HG03103 (cell line): ENCODE results near the gene TMEM132E.

Source experiments
- ATAC-seq: cut with Tn5 transposase; IDR thresholded peaks from one replicate; pipeline ENCODE4 v1.9.1; 2021; ENCODE audit warnings: low read depth; ENCODE audit not compliant: unreplicated experiment

The TMEM132E gene

DNA sequence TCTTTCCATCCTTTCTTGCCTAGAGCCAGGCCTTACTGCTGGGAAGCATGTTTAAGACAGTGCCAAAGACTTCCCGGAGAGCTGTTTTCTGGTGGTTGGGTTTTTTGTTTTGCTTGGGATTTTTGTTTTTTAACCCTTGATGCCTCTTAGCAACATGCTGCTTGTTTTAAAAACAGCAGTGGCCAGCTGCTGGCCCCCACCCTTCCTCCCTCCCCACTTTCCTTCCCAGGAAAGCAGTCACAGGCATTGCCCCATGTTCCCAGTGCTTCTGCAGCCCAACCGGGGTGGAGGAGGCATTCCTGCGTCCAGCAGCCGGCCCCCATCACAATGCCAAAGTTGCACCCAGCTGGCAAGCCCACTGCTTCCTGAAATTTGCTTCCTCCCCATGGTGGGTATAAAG is 12.6 kb downstream of the TMEM132E start:
- ATAC-seq = no peak

DNA sequence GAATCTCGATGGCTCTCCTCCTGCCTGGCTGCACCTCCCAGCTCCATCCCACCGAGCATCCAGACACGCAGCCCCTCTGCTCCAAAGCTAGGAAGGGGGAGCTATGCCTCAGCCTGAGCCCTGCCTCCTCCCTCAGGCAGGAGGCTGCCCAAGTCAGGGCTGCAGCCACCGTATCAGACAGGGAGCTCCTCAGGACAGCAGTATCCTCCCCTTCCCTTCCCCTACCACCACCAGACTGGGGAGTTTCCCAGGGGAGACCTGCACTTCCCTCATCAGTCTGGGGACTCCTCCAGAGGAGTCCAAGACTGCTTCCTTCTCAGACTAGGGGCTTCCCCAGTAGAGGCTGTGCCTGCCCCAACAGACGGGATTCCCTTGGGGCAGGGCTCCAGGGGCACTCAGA is 17.5 kb downstream of the TMEM132E start:
- no peak for ATAC-seq

DNA sequence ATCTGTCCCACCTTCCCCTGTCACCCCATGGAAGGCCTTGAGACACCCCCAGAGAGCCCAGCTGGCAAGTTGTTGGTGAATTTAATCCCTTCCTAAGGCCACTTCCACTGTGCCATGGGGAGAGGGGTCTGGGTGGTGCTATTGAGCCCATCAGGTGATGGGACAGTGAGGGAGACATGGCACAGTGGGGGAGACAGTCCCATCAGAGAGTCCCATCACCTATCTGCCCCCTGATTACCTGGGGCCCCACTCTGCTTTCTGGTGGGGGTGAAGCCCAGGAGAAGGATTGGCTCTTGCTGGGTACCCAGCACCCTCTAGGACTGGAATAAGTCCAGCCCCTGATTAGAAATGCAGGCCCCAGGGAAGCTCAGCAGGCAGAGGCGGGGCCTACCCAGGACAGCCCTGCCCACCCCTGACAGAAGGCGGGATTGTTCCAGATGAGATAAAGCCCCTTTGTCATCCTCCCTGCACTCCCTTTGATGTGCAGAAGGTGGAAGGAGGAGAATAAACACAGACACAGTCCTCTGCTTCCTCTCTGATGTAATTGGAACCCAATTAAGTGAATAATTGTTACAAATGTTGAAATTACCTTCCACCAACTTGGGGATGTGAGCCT is 18.9 kb downstream of the TMEM132E start:
- no peak for ATAC-seq

DNA sequence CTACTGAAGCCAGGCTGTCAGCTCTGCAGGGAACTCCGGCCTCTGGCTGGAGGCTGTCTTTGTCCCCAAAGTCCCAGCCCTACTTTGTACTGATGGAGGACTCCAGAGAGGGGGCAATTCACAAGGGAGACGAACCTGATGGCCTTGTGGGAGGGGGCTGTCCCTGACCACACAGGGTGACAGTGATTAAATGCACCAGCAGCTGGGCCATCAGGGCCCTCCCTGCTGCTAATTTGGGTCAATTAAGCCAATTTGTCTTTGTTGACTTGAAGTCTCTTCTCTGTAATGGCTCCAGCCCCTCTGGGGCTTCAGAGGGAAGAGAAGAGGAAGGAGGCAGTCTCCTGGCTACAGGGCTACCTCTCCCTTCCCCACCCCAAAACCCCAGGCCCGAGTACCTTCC is 22.0 kb downstream of the TMEM132E start:
- no peak for ATAC-seq

DNA sequence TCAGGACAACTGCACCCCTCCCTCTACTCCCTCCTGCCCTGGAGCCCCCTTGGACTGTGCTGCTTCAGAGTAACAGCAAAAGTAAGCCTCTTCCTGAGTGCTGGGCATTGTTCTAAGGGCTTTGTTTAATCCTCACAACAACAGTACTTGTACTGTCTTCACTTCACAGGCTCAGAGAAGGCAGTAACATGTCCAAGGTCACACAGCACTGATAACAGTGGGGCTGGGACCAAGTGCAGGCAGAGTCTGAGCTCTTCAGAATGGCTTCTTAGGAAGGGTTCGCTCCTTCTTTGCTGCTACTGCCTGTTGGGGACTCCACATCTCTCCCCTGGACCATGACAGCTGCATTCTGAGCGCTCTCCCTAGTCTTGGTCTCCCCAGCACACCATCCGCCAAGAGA is 24.6 kb downstream of the TMEM132E start:
- no peak for ATAC-seq

DNA sequence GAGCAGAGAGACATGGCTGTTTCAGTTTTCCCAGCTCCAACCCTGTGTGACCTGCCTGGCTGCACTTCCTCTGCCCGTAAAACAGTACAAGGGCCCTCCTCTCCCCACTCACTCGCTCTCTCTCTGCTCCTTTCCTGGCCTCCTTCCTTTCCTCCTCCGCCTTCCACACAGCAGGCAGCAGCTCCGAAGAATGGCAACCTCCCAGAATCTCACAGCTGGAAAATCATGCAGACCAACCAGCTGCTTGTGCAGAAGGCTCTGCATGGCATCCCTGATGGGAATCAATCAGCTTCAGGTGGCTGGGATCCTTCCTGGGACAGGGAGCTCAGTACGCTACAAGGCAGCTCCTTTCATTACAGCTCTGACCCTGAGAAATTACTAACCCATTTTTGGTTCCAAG is 27.4 kb downstream of the TMEM132E start:
- no peak for ATAC-seq

DNA sequence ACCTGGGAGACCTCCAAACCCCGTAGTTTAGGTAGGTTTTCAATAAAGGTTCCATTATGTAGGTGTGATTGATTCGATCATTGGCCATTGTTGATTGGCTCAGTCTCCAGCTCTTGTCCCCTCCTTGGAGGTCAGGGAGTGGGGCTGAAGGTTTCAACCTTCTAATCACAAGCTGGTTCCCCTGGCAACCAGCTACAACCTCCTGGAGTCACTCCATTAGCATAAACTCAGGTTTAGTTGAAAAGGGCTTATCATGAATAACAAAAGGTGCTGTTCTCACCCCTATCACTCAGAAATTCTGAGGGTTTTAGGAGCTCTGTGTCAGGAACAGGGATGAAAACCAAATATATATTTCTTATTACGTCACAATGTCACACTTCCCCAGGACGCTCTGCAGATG is 28.5 kb downstream of the TMEM132E start:
- no peak for ATAC-seq

DNA sequence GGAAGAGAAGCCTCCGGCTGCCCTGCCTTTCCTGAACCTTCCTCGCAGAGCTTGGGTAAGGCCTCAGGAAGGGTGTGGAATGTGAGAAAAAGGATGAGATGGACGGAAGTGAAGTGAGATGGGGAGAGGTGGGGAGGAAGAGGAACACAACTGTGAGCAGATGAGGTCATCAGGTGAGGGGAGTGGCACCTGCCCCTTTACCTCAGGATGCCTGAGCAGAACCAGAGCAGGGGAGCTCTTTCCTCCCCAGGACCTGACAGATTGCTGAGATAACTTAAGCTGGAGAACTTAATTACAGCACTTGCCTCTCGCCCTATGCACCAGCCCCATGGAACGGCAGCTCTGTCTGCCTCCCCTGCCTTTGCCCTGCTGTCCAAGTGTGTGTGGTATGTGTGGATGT is 29.8 kb downstream of the TMEM132E start:
- no peak for ATAC-seq

DNA sequence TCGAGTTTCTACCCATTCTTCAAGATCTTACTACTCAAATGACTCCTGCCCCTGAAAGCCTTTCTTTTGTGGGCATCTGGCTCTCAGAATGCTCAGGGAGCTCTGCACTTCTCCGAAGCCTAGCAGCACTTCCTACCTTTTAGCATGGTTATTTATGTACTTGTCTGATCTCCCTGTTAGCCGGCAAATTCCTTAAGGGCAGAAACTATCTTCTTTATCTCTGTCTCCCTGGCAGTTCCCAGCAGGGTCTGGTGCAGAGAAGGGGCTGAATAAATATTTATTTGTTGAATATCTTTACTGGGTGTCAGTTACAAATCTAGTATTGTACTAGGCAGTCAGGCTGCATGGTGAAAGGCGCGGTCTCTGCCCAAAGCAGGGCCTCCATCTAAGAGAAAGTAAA is 30.7 kb downstream of the TMEM132E start:
- no peak for ATAC-seq

DNA sequence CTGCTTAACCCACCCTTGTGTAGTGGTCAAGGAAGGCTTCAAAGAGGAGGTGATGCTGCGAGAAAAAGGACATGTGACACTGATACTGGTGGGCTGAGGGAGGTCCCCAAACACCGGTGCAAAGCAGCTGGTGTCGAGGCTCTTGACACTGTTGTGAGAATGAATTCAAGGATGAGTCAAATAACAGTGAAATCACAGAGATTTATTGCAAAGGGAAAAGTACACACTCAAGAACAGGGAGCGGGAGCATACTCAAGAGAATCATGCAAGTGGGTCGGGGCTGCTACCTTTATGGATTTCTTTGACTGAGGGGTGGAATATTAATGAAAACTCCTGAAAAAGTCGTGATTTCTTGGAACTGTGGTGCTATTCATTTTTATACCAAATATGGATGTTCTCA is 31.1 kb downstream of the TMEM132E start:
- ATAC-seq = no peak

DNA sequence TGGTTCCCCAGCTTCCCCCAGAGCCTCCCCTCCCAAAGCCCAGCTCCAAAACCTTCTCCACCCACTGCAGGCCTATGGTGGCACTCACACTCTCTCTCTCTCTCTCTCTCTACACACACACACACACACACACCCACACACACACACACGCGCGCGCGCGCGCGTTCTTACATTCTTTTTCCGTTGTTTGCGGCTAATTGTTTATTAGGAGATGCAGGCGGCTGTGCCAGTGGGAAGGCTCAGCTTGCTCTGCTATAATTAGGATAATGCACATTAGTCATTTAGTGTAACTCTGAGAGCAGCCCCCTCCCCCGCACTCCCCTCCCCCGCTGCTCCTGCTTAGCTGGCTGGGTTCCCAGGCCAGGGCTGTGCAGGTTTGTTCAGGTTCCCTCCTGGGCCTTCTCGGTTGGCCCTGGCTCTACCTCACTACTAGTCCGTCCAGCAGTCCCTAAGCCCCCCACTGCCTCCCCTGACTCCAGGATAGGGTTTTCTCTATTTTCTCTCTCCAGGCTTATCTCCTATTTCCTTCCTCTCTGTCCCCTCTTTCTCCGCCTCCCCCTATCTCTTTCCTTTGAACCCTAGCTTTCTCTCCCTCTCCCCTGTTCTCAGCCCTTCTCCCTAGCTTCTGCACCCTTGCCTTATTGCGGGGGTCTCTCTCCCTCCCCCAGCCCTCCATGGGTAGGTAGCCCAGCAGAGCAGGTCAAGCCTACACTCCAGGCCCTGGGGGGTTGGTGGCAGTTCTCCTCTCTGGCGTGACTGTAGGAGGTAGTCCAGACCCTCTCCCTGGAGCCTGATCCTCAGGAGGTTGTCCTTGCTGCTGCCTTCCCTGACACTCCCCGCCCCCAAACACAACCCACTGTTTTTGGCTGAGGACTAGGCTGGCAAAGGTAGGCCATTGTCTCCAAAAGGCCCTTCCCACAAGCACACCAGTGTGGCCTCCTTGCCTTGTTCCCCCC is 34.0 kb downstream of the TMEM132E start:
- ATAC-seq = no peak

DNA sequence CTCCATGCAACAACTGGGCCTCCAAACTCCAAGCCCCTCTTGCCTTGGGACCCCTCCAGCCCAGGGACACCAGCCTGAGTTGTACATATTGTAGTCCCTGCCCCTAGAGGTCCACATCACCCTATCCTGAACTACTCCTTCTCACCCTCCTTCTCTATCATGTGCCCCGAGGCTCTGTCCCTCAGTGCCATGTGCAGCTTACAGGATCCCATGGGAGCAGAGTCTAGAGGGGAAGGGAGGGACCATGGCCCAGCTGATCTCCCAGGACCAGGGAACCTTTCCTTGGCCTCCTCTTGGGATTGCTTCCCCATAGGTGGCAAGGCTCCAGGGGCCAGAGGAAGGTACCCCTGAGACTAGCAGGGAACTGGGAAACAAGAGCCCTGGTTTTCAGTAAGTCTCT is 35.3 kb downstream of the TMEM132E start:
- ATAC-seq = no peak

DNA sequence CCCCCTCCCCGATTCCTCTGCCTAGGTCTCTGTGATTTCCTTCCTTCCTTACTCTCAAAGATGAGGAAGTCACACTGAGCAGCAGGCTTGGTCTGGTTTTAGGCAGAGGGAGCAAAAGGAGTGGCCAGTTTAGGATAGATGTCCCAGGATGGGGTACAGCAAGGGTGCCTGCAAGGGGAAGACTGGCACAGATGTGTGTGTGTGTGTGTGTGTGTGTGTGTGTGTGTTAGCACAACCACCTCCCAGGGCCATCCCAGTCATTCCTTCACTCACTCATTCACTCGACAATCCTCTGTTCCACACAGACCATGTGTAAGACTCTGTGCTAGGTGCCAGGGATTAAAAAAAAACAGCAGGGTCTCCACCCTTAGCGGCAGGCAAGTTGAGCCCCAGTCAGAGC is 35.9 kb downstream of the TMEM132E start:
- ATAC-seq = no peak

DNA sequence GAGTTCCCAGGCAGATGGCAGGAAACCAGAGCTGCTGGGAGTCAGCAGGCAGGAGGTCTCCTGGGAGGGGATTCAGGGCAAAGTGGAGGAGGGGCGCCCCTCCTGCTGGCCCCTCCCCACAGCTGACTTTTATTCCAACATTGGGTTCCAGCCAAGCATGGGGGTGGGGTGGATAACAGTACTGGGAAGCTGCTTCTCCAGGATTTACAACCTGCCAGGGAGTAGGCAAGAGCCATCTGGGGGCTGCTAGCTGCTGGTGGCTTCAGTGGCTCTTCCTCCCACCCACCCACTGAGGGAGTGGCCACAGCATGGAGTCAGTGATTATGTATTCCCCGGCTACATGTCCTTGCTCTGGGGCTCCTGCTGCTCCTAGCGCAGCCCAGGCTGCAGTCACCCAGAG is 36.8 kb downstream of the TMEM132E start:
- ATAC-seq = no peak

DNA sequence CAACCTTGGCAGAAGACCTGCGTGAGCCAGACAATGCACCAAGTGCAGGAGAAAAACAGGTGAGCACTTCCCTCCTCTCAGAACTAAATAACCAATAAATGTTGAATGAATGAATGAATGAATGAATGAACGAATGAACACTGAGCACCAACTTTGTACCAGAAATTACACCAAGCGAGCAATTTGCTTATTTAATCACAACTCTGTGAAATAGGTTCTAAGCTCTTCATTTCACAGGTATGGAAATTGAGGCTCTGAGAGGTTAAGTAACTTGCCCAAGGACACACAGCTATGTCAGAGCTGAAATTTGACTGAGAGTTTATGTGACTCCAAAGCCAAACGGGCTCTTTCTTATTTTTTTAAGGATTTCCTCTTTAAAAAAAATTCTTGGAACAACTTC is 38.0 kb downstream of the TMEM132E start:
- no peak for ATAC-seq

DNA sequence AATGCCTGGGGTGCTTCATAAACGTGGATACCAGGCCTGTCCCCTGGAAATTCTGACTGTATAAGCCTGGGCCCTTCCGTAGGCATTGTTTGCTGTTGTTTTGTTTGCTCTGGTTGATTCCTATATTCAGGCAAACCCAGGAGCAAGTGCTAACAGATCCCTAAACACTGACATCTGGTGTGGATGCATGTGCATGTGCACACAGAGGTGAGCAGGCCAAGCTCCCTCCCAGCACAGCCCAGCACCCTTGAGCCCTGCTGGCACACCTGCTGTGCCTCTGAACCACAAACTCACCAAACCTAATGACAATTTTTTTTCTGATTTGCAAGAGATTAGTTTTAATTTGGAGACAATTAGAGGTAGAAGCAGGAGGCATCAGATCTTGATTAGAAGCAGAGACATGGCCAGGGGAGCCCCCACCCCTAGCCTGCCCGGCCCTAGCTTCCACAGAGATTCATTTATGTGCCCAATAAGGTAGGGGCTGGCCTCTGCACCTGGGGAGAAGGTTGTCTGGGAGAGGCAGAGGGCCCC is 40.4 kb downstream of the TMEM132E start:
- ATAC-seq = no peak

DNA sequence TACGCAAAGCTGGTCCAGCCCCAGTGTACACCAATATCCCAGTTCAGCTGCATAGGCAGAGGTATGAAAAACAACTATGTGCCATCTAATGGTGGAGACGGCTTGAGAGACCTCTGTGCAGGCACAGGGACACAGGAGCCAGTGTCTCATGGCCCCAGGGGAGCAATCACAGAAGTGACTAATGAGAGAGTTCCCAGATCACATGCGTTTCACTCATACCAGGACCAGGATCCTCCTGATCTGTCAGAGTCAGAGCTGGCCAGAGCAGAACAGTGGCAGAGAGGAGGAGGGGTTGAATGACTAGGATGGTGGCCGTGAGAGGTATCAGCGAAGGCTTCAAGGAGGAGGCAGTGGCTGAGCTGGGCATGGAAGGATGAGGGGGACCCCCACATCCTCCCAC is 41.1 kb downstream of the TMEM132E start:
- ATAC-seq = no peak

DNA sequence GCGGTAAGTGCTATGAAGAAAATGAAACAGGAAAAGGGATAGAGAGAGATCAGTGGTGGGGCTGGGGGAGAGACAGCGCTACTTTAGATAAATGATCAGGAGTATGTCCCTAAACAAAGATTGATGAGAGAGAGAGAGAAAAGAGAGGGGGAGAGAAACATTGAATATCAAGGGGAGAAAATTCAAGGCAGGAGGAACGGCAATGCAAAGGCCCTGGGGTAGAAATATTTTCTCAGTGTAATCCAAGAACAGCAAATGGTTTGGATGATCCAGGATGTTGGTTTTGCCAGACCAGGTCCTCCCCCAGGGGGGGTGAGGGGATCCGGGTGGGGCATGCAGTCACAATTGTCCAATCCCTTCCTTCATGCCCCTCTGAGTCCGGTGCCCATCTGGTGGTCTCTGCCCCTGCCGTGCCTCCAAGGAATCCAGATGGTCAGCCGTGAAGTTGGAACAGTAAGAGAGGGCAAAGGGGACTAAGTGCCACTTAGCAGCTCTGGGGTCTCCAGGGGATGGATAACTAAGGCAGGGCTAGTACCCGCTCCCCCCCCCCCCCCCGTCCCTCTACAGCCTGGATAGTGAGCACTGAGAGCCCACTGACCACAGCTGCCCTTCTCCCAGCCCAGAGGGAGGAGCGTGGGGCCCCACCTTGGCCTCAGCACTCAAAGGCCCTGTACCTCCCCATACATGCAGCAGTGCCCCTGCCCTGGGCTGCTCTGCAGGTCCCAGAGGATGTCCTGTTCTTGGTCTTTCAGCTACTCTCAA is 43.7 kb downstream of the TMEM132E start:
- ATAC-seq = no peak

DNA sequence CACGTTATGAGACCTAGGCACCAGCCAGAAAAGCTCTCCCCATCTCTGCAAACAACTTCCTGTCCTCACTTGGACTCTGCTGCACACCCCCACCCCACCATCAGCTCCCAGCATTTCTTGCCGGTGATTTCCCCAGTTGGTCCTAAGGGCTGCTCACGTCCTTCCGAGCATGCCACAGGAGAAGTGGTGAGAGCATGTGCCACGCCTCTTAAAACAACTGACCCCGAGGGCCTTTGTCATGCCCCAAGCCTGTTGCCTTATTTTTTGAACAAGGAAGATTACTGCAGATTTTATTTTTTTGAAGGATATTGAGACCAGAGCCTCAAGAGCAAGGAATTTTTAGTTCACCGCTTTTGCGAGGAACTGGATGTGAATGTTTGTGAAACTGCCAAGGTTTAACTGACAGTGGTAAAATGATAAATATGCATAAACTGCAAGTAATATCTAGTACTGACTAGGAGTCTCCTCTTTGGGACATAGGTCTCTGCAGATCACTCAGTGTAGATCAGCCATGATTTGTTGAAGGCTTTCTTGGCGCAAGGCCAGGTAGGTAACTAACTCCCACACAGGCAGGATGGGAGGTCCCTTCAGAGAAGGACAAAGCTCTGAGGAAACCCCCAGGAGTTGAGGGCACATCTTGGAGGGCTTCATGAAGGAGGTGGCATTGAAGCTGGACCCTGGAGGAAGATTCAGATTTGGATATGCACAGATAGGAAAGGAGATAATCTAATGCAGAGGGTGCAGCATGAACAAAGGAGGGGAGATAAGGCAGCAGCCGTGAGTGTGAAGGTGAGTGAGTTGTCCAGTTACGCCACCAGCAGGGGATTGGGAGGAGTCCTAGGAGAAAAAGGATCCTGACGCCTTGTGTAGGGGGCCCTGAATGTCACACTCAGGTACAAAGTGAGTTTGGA is 44.7 kb downstream of the TMEM132E start:
- ATAC-seq = no peak

DNA sequence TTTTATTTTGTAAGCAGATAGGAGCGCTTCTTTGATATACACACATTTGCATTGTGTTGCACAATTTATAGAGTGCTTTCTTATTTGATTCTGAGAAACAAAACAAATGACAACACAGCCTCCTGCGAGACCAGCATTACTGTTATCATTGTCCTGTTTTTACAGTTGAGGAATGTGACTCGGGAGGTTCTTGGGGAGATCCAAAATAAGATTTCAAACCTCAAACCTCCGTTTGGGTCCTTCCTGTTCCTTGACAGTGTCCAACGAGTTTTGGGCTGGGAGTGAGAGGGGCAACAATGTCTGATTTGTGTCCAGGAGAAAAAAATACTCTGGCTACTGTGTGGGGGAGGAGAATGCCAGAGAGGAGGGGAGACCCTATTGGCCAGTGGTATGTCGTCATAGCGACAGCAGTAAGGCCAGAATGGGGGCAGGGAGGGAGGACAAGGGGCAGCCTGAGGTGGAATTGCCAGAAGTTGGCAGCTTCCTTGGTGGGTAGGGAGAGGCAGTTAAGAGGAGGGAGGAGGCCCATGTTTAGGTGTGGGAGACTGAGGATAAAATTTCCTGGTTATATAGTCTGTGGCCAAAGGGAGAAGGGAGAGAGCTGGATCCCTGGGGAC is 45.5 kb downstream of the TMEM132E start:
- ATAC-seq = no peak
